HG03175 (cell line): ENCODE measurements around the gene NID1.
A peak's percentile ranks its signal among the peaks of the same experiment; 100 is the strongest.

Source experiments
- ATAC-seq: cut with Tn5 transposase; IDR thresholded peaks from one replicate; pipeline ENCODE4 v1.9.1; 2021; ENCODE audit warnings: mild to moderate bottlenecking, moderate library complexity; ENCODE audit not compliant: unreplicated experiment

NID1 gene

DNA sequence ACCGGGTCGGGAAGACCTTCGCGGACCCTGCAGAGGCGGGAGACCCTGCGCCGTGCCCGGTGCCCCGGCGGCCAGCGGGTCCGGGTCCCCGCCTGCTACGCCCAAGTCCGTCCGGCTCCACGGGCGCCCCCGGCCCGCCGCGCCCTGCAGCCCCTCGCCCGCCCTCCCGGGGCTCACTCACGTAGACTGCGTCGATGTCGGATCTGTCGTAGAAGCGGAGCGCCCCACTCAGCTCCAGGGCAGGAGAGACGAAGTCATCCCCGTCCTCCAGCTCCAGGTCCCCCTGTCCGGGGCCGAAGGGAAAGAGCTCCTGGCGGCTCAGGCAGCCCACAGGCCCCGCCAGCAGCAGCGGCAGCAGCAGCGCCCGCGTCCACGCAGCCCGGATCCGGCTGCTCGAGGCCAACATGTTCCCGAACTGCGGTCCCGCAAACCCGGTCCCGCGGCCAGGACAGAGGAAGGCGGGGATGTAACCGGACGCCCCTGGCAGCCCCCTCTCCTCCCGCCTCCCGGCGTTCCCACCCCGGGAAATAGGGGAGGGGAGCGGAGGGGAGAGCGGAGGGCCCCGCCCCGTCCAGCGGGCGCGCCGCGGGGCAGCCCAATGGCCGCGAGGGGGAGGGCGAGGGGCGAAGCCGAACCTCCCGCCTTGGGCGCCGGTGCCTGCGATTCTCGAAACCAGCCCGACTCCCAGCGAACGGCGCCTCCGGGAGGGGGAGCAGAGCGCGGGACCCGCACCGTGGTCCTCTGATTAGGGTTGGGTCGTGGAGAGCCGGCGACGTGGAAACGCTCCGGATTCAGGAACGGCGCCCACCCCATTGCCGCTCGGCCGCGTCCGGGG, at the start of gene NID1:
NID1 (minus strand) TSS at position 417 of the 835 bp plus-strand sequence; CDS start at position 406, 11 bp downstream.
- peak; percentile 37 for ATAC-seq

- ATAC-seq: no peak
These were observed 49.3 kb upstream of the NID1 start for GRCh38 chr1:236114076-236114747.

- ATAC-seq: no peak
These were observed 48.6 kb upstream of the NID1 start for GRCh38 chr1:236113324-236114032.

DNA sequence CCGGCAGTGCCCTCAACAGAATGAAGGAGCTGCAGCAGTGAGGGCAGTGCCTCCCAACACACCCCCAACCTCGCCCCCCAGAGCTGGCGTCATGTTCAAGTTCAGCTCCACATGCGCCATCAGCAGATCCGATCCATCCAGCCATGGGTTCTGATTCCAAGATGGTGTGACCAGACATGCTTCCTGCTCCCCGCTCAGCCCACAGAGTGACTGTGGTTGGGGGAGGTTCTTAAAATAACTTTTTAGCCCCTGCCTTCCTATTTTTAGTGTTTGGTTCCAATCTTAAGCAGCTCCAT, 47.4 kb upstream of the NID1 start:
- ATAC-seq: no peak

DNA sequence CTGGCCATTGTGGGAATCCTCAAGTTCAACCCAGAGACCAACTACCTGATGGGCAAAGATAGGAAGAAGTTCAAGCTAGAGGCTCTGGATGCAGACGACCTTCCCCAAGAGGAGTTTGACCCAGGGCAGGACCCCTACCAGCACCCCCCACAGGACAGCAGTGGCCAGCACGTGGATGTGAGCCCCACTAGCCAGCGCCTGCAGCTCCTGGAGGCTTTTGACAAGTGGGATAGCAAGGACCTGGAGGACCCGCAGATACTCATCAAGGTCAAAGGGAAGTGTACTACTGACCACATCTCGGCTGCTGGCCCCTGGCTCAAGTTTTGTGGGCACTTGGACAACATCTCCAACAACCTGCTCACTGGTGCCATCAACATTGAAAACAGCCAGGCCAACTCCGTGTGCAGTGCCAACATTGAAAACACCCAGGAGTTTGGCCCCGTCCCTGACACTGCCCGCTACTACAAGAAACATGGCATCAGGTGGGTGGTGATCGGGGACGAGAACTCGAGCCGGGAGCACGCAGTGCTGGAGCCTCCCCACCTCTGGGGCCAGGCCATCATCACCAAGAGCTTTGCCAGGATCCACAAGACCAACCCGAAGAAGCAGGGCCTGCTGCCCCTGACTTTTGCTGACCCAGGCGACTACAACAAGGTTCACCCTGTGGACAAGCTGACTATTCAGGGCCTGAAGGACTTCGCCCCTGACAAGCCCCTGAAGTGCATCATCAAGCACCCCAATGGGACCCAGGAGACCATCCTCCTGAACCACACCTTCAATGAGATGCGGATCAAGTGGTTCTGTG, 46.8 kb upstream of the NID1 start:
- no peak for ATAC-seq

- ATAC-seq: no peak
These were observed 45.2 kb upstream of the NID1 start for GRCh38 chr1:236110137-236110536.

- ATAC-seq: no peak
These were observed 43.2 kb upstream of the NID1 start for GRCh38 chr1:236108027-236108648.

GRCh38 chr1:236107121-236107907, 42.4 kb upstream of the NID1 start:
- ATAC-seq: no peak

GRCh38 chr1:236103646-236104218, 38.8 kb upstream of the NID1 start:
- peak; percentile 61 for ATAC-seq

GRCh38 chr1:236103059-236103458, 38.2 kb upstream of the NID1 start:
- no peak for ATAC-seq

- no peak for ATAC-seq
These were observed 37.7 kb upstream of the NID1 start for GRCh38 chr1:236102611-236103010.

- ATAC-seq: no peak
These were observed 36.6 kb upstream of the NID1 start for GRCh38 chr1:236101233-236102200.

- no peak for ATAC-seq
These were observed 35.9 kb upstream of the NID1 start for GRCh38 chr1:236100799-236101198.

DNA sequence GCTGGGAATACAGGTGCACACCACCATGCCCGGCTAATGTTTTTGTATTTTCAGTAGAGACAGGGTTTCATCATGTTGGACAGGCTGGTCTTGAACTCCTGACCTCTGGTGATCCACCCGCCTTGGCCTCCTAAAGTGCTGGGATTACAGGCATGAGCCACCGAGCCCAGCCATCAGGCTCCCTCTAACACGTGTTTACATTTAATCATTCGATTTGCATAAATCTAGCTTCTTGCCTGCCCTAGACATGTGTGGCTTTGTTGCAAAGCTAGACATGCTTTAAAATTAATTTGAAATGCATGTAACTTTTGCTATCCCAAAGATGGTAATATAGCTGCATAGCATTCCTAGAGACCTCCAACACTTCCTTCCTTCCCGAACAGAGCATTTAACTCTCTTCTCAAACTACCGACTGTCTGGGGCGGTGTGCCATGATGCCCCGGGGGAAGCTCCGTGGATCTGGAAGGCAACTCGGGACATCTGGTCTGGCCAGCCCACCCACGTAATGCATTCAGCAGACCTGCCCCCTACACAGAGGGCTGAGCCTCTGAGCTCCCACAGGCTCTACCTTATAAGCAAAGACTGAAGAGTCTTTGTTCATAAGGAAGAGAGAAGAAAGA, 34.6 kb upstream of the NID1 start:
- ATAC-seq: no peak

GRCh38 chr1:236098267-236098666, 33.4 kb upstream of the NID1 start:
- no peak for ATAC-seq

- ATAC-seq: peak; percentile 42
These were observed 32.0 kb upstream of the NID1 start for GRCh38 chr1:236096660-236097482.
